ENCODE measurements around the gene MEGF11.

- TF ChIP-seq CTCF (IDR thresholded peaks at IDR 0.05; ENCODE audit: low read depth, low read length) (no peak), EZH2phosphoT487 (IDR thresholded peaks at IDR 0.05; ENCODE audit: low read depth) (no peak)
Observed at GRCh38 chr15:66294157-66294931, 40.8 kb upstream of the MEGF11 start.

Data from OCI-LY3 (cell line).